Hepatocyte (in vitro differentiated cells): Measurements from ENCODE around the gene ACVR2A.
A peak's percentile ranks its signal among the peaks of the same experiment; 100 is the strongest.

Source experiments
- EZH2 ChIP-seq: fragments of 200-600 bp; sonication (generic); IDR thresholded peaks from 2 replicates; pipeline ENCODE4 v1.6.1; 2016; ENCODE audit warnings: antibody characterized with exemption, mild to moderate bottlenecking, borderline replicate concordance
- EZH2phosphoT487 ChIP-seq: fragments of 200-600 bp; sonication (generic); IDR thresholded peaks from one replicate; pipeline ENCODE4 v1.6.1; 2018; ENCODE audit warnings: antibody characterized with exemption, mild to moderate bottlenecking, low read depth, moderate library complexity; ENCODE audit not compliant: unreplicated experiment, severe bottlenecking
- TF ChIP-seq, protein P1 (sequence below): fragments of 200-600 bp; sonication (generic); IDR thresholded peaks from 2 replicates; pipeline ENCODE4 v1.5.1; 2016; ENCODE audit warnings: antibody characterized with exemption, mild to moderate bottlenecking; ENCODE audit not compliant: poor library complexity

DNA sequence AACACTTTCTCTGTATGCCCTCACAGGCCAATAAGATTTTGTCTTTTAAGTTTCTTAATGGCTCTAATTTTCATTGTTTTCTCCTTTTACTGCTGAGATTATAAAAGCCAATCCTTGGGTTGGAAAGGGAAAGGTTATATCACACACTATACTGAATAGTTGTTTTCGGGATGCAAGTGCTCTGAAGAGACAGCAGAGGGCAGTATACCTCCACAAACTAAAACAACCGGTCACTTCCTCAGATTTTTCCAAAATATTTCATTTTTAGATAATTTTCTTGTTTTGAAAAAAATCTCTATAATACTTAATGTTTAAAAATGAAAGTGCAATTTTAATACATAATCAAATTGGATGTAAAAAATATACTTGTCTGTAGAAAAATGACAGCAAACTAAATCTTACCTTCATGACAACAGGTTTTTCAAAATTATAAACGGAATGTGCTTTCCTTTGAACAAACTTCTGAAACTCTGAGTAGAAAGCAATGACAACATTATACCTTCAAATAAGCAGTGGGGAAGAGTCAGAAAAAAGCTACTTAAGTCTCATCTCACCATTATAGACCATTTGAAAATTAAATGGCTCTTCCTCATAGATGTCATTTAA, 93.0 kb downstream of the ACVR2A start:
- TF ChIP-seq, protein P1, sequence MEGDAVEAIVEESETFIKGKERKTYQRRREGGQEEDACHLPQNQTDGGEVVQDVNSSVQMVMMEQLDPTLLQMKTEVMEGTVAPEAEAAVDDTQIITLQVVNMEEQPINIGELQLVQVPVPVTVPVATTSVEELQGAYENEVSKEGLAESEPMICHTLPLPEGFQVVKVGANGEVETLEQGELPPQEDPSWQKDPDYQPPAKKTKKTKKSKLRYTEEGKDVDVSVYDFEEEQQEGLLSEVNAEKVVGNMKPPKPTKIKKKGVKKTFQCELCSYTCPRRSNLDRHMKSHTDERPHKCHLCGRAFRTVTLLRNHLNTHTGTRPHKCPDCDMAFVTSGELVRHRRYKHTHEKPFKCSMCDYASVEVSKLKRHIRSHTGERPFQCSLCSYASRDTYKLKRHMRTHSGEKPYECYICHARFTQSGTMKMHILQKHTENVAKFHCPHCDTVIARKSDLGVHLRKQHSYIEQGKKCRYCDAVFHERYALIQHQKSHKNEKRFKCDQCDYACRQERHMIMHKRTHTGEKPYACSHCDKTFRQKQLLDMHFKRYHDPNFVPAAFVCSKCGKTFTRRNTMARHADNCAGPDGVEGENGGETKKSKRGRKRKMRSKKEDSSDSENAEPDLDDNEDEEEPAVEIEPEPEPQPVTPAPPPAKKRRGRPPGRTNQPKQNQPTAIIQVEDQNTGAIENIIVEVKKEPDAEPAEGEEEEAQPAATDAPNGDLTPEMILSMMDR, result peak; percentile 88
- no peak for TF ChIP-seq EZH2
- no peak for TF ChIP-seq EZH2phosphoT487
